Iris pigment epithelial cell (primary cell): ENCODE results near the gene SS18.
"Not testable (repeated sequence)": the region's sequence is repeated elsewhere in the genome, so short reads cannot be mapped to it uniquely, and the experiment has no call there.

Experiments
- DNase-seq: peaks from one replicate; pipeline ENCODE4 v3.0.0-alpha.2; 2011; ENCODE audit warnings: low read depth

SS18 gene, protein sequence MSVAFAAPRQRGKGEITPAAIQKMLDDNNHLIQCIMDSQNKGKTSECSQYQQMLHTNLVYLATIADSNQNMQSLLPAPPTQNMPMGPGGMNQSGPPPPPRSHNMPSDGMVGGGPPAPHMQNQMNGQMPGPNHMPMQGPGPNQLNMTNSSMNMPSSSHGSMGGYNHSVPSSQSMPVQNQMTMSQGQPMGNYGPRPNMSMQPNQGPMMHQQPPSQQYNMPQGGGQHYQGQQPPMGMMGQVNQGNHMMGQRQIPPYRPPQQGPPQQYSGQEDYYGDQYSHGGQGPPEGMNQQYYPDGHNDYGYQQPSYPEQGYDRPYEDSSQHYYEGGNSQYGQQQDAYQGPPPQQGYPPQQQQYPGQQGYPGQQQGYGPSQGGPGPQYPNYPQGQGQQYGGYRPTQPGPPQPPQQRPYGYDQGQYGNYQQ

GRCh38 chr18:26090130-26091046 is at the start of gene SS18:
SS18 (minus strand) TSS chr18:26090613; CDS start chr18:26090569, 44 bp downstream.
- peak; percentile 96 for DNase-seq

DNA sequence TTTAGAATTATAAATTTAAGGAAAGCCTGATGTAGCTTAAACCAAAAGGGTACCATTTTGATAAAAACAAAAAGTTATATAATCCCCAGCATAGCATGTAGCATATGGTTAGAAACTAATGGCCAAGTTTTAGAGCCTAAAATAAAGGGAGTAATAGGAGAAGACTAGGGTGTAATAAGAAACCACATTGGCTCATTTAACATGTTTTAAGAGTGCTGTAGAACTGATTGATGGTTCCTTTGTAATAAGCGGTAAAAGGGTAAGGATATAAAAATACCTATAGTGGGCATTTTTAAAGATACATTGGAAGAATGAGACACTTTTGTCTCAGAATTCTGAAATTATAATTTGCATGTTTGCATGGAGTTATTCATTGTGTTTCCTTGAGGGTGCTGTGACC is 45.1 kb upstream of the SS18 start:
- no peak for DNase-seq

DNA sequence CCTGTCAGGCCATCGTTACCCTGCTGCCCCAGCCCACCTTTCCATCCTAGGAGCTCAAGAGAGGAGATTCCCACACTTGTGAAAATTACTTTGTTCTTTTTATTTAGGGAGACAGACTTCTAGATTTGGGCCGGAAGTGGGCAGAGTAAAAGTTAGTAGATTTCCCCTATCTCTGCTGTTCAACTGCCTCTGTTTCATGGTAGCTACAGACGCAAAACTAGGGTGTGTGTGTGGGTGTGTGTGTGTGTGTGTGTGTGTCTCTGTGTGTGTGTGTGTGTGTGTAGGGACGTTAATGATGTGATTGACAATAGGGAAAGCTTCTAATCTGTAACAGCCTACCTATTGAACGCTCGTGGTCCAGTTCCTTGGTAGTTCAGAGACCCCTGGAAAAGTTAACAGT is 43.7 kb upstream of the SS18 start:
- no peak for DNase-seq

DNA sequence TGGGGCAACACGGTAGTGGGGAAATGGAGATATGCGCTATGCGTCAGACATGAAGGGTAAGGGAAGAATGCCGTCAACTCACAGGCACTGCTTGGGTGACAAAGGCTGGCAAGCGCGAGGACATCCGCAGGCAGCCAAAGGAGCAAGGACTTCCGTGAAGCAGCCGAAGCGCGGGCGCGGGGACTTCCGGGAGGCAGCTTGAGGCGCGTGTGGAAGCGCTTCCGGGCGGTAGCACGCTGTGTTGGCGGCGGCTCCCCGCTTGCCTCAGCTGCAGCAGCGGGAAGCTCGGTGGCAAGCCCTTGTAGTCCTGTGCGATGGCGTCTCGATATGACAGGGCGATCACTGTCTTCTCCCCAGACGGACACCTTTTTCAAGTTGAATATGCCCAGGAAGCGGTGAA is 43.2 kb upstream of the SS18 start, which contains the start of gene PSMA8:
Gene PSMA8, plus strand, starts transcription at position 218 of the 400 bp plus-strand sequence. Its CDS starts 97 bp downstream, at position 315.
- DNase-seq, result no peak

DNA sequence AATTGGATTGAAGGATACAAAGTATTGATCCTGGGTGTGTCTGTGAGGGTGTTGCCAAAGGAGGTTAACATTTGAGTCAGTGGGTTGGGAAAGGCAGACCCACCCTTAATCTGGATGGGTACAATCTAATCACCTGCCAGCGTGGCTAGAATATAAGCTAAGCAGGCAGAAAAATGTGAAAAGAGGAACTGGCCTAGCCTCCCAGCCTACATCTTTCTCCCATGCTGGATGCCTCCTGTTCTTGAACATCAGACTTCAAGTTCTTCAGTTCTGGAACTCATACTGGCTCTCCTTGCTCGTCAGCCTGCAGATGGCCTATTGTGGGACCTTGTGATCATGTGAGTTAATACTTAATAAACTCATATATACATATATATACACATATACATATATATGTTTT is 37.8 kb upstream of the SS18 start:
- not testable (repeated sequence) for DNase-seq

DNA sequence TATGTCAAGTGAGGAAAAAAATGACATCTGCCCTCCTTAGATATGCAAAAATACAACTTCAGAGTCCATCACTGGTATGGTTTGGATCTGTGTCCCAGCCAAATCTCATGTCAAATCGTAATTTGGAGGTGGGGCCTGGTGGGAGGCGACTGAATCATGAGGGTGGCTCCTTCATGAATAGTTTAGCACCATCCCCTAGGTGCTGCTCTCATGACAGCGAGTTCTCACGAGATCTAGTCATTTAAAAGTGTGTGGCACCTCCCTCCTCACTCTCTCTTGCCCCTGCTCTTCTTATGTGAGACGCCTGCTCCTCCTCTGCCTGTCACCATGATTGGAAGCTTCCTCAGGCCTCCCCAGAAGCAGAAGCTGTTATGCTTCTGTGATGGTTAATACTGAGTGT is 37.4 kb upstream of the SS18 start:
- no peak for DNase-seq

DNA sequence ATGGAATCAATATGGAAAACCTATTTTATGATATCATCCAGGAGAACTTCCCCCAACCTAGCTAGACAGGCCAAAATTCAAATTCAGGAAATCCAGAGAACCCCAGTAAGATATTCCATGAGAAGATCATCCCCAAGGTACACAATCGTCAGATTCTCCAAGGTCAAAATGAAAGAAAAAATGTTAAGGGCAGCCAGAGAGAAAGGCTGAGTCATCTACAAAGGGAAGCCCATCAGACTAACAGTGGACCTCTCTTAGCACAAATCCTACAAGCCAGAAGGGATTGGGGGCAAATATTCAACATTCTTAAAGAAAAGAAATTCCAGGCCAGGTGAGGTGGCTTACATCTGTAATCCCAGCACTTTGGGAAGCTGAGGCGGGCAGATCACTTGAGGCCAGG is 31.6 kb upstream of the SS18 start:
- not testable (repeated sequence) for DNase-seq

DNA sequence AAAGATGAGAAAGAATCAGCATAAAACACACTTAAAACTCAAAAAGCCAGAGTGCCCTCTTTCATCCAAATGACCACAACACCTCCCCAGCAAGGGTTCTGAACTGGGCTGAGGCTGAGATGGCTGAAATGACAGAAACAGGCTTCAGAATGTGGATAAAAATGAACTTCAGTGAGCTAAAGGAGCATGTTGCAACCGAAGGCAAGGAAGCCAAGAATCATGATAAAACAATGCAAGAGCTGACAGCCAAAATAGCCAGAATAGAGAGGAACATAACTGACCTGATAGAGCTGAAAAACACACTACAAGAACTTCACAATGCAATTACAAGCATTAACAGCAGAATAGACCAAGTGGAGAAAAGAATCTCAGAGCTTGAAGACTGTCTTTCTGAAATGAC is 31.1 kb upstream of the SS18 start:
- DNase-seq, result peak; percentile 34

- no peak for DNase-seq
Measured at GRCh38 chr18:26119246-26119645, 28.8 kb upstream of the SS18 start.

GRCh38 chr18:26104035-26104434 is 13.6 kb upstream of the SS18 start:
- DNase-seq, result no peak

- DNase-seq, result no peak
Measured at GRCh38 chr18:26103579-26103978, 13.2 kb upstream of the SS18 start.

DNA sequence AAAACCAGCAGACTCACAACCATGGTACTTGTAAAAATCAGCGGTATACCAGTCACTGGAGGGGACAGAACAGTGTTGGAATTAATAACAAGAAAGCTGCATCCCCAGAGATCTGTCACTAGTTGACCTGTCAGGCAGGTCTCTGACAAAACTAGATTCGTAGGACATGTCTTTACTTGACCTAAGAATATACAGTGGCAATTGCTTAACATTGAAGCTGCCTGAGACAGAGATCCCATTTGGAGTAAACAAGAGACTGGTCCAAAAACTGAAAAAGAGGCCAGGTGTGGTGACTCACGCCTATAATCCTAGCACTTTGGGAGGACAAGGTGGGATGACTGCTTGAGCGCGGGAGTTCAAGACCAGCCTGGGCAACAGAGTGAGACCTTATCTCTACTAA is 7.2 kb upstream of the SS18 start:
- DNase-seq, result no peak

DNA sequence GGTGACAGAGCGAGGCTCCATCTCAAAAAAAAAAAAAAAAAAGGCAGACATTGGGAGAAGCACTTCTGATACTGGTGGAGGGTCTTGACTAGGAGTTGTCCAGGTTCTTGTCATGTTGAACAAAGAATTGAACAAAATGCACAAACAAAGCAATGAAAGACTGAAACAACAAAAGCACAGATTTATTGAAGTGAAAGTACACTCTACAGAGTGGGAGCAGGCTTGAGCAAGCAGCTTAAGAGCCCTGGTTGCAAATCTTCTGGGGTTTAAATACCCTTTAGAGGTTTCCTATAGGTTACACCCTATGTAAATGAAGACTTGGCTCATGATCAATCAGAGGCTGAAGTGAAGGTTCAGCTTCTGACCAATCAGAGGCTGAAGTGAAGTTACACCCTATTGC is 6.4 kb upstream of the SS18 start:
- DNase-seq, result no peak

- no peak for DNase-seq
Measured at GRCh38 chr18:26091047-26091630, 726 bp upstream of the SS18 start.

GRCh38 chr18:26089293-26090129 is 902 bp downstream of the SS18 start:
- DNase-seq, result peak; percentile 40

DNA sequence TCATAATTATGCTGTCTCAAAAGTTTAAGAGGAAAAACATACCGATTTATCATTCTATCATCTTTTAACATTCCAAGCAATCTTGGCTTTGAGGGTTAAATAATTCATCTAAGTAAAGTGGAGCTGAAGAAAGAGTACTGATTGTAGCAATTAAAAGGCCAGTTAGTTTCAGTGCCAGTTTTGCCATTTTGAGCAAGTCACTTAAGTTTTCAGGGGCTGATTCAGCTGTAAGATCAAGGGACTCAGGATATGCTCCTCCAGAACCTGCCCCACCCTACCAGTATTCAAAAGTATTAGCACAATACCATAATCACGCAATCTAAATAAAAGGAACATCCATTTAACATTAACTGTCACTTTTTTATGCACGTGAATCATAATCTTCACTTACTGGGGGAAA is 1.9 kb downstream of the SS18 start:
- DNase-seq, result no peak

GRCh38 chr18:26086959-26087358 is 3.5 kb downstream of the SS18 start:
- no peak for DNase-seq

DNA sequence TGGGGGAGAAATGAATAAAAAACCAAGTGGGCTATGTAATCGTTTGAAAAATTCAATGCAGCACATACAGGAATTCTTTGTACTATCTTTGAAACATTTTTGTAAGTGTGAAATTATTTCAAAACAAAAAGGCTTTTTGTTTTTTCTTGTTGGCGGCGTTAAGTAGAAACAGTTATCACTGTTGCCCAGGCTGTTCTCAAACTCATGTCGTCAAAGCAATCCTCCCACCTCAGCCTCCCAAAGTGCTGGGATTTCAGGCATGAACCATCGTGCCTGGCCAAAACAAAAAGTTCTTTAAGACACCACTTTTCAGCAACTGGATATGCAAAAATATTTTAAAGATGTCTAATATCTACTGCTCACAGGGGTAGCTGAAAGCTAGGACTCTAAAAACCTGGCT is 5.4 kb downstream of the SS18 start:
- no peak for DNase-seq

GRCh38 chr18:26083099-26083498 is 7.3 kb downstream of the SS18 start:
- no peak for DNase-seq

DNA sequence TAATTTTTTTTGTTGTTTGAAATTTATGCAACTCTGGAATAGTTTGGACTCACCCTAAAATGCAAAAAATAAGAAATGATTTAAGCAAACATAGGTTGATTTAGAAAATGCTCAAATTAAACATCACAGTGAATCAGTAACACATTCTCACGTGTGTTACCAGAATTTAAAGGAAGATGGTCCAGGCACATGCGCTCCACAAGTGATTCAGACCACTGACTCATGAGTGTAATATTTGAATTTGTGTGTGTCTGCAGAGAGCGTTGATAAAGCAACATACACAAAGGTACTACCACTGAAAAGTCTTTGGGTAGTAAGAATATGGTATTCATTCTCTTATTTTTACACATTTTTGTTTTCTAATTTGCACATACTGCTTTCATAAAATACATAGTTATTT is 7.9 kb downstream of the SS18 start:
- peak; percentile 70 for DNase-seq

- DNase-seq, result no peak
Measured at GRCh38 chr18:26074246-26074645, 16.2 kb downstream of the SS18 start.

- DNase-seq, result no peak
Measured at GRCh38 chr18:26073758-26074157, 16.7 kb downstream of the SS18 start.
